RWPE2 (cell line): Measurements from ENCODE around the gene CCDC186.
"Not testable (repeated sequence)": the region's sequence is repeated elsewhere in the genome, so short reads cannot be mapped to it uniquely, and the experiment has no call there.

ENCODE experiments used
- ATAC-seq: fragments of 200-7000 bp; cut with Tn5 transposase; 3 replicates; pipeline ENCODE4 v1.9.1; 2021; ENCODE audit warnings: low read depth
- DNase-seq: peaks from one replicate; pipeline ENCODE4 v3.0.0-alpha.2; 2020; ENCODE audit warnings: low spot score
- H3K27ac ChIP-seq: fragments of 450-650 bp; 2 replicates; pipeline ENCODE4 v1.5.1; 2017; ENCODE audit warnings: mild to moderate bottlenecking; ENCODE audit not compliant: poor library complexity, severe bottlenecking
- H3K27me3 ChIP-seq: fragments of 250-450 bp; sonication (Bioruptor Pico); 2 replicates; pipeline ENCODE4 v1.5.1; 2021; ENCODE audit warnings: mild to moderate bottlenecking, moderate library complexity; ENCODE audit not compliant: insufficient read depth, poor library complexity, severe bottlenecking
- H3K36me3 ChIP-seq: fragments of 250-450 bp; sonication (Bioruptor Pico); 2 replicates; pipeline ENCODE4 v1.5.1; 2020; ENCODE audit warnings: low read depth, mild to moderate bottlenecking, moderate library complexity
- H3K4me1 ChIP-seq: fragments of 250-450 bp; sonication (Bioruptor Pico); 2 replicates; pipeline ENCODE4 v1.5.1; 2021; ENCODE audit warnings: mild to moderate bottlenecking, moderate library complexity; ENCODE audit not compliant: insufficient read depth, poor library complexity, severe bottlenecking
- H3K4me3 ChIP-seq: fragments of 250-450 bp; sonication (Bioruptor Pico); 2 replicates; pipeline ENCODE4 v1.5.1; 2021; ENCODE audit warnings: mild to moderate bottlenecking, moderate library complexity; ENCODE audit not compliant: severe bottlenecking
- H3K9me3 ChIP-seq: fragments of 250-450 bp; sonication (Bioruptor Pico); 2 replicates; pipeline ENCODE4 v1.5.1; 2021; ENCODE audit warnings: mild to moderate bottlenecking, moderate library complexity; ENCODE audit not compliant: severe bottlenecking
- CTCF ChIP-seq: fragments of 450-650 bp; IDR thresholded peaks from one replicate; pipeline ENCODE4 v1.5.1; 2017; ENCODE audit warnings: mild to moderate bottlenecking, moderate library complexity; ENCODE audit not compliant: poor library complexity, severe bottlenecking

Gene CCDC186

GRCh38 chr10:114166043-114166442, 8.0 kb downstream of the CCDC186 start:
- H3K27me3 ChIP-seq: no peaks in the 10 kb centered on the region
- no peak overlapping the region for H3K4me3 ChIP-seq
- no peak for TF ChIP-seq CTCF
- H3K36me3 ChIP-seq: peaks cover 32% of the 10 kb centered on the region
- peaks cover 9% of the 10 kb centered on the region for H3K4me1 ChIP-seq
- ATAC-seq (peak; percentile 25; the same call in 2 of the 3 replicates), DNase-seq (no peak)
- H3K27ac ChIP-seq: no peak overlapping the region
- H3K9me3 ChIP-seq: no peaks in the 10 kb centered on the region

- no peaks in the 10 kb centered on the region for H3K9me3 ChIP-seq
- H3K27ac ChIP-seq: no peak overlapping the region
- peaks cover 9% of the 10 kb centered on the region for H3K4me1 ChIP-seq
- ATAC-seq (no peak), DNase-seq (no peak)
- H3K36me3 ChIP-seq: peaks cover 28% of the 10 kb centered on the region; the same call in 1 of the 2 replicates
- no peaks in the 10 kb centered on the region for H3K27me3 ChIP-seq
- TF ChIP-seq CTCF: no peak
- no peak overlapping the region for H3K4me3 ChIP-seq
These were observed 10.9 kb downstream of the CCDC186 start for GRCh38 chr10:114163062-114163461.

GRCh38 chr10:114157912-114158311, 16.1 kb downstream of the CCDC186 start:
- Histone ChIP-seq H3K9me3 (no peaks in the 10 kb centered on the region), H3K4me3 (no peak overlapping the region), H3K4me1 (peaks cover 2% of the 10 kb centered on the region), H3K27ac (no peak overlapping the region), H3K36me3 (peaks cover 32% of the 10 kb centered on the region), H3K27me3 (no peaks in the 10 kb centered on the region)
- ATAC-seq (no peak), DNase-seq (no peak)
- no peak for TF ChIP-seq CTCF

GRCh38 chr10:114151892-114152291, 22.1 kb downstream of the CCDC186 start:
- ATAC-seq: peak; percentile 10; the same call in 1 of the 3 replicates
- H3K4me1 ChIP-seq: peaks cover 20% of the 10 kb centered on the region
- no peak for DNase-seq
- no peak overlapping the region for H3K4me3 ChIP-seq
- no peaks in the 10 kb centered on the region for H3K9me3 ChIP-seq
- TF ChIP-seq CTCF: no peak
- peaks cover 40% of the 10 kb centered on the region for H3K36me3 ChIP-seq
- no peaks in the 10 kb centered on the region for H3K27me3 ChIP-seq
- peak overlapping the region; percentile 37 for H3K27ac ChIP-seq

- Histone ChIP-seq H3K36me3 (peaks cover 40% of the 10 kb centered on the region), H3K4me3 (no peak overlapping the region), H3K9me3 (no peaks in the 10 kb centered on the region), H3K27me3 (no peaks in the 10 kb centered on the region), H3K27ac (peak overlapping the region; percentile 37), H3K4me1 (peaks cover 20% of the 10 kb centered on the region)
- peak; percentile 100 for ATAC-seq
- no peak for DNase-seq
- no peak for TF ChIP-seq CTCF
These were observed 22.5 kb downstream of the CCDC186 start for GRCh38 chr10:114151486-114151885.

GRCh38 chr10:114149476-114149875, 24.5 kb downstream of the CCDC186 start:
- not testable (repeated sequence) for ATAC-seq, H3K27ac ChIP-seq, H3K4me3 ChIP-seq, H3K27me3 ChIP-seq, DNase-seq, H3K9me3 ChIP-seq
- Histone ChIP-seq H3K4me1 (peaks cover 20% of the 10 kb centered on the region), H3K36me3 (peaks cover 56% of the 10 kb centered on the region)
